Stomach (tissue), 9 donors: ENCODE data around the gene RPRML. TPM values are rescaled to one million over a fixed set of nuclear protein-coding genes. Genes with fewer than 3 reads are reported as not detected.

ENCODE experiments used
- DNase-seq, 2 donors: peaks; one replicate each; pipeline versions ENCODE4 v3.0.0 to v3.0.0-alpha.2; 2013 to 2019
- H3K27ac ChIP-seq, 5 donors: fragments of 200-600 bp in 4 of 5; sonication (generic) in 4 of 5; one replicate each; pipeline ENCODE4 v1.5.1; 2013 to 2019; ENCODE audit warnings: mild to moderate bottlenecking in 1 of 5, moderate library complexity in 1 of 5
- H3K27me3 ChIP-seq, 3 donors: fragments of 200-600 bp; sonication (generic); one replicate each; pipeline ENCODE4 v1.5.1; 2017 to 2019; ENCODE audit warnings: mixed run types in 1 of 3
- H3K36me3 ChIP-seq, 4 donors: fragments of 200-600 bp; sonication (generic); 1 replicate in 3 of 4; 2 replicates in 1 of 4; pipeline ENCODE4 v1.5.1; 2016 to 2019
- H3K4me1 ChIP-seq, 4 donors: fragments of 200-600 bp; sonication (generic); one replicate each; pipeline ENCODE4 v1.5.1; 2016 to 2019
- H3K4me3 ChIP-seq, 4 donors: fragments of 200-600 bp; sonication (generic) in 3 of 4; one replicate each; pipeline ENCODE4 v1.5.1; 2016 to 2019; ENCODE audit warnings: mild to moderate bottlenecking in 1 of 4
- H3K9me3 ChIP-seq, 4 donors: fragments of 200-600 bp; sonication (generic); one replicate each; pipeline ENCODE4 v1.5.1; 2016 to 2019
- EP300 ChIP-seq: sonication (generic); formaldehyde crosslinking; IDR thresholded peaks from one replicate; pipeline ENCODE4 v1.6.1; 2017; ENCODE audit warnings: antibody characterized with exemption
- POLR2A ChIP-seq, 4 donors: fragments of 450-650 bp; IDR thresholded peaks; one replicate each; pipeline ENCODE4 v1.6.1; 2016; ENCODE audit warnings: antibody characterized with exemption in 4 of 4, control low read depth in 2 of 4, mild to moderate bottlenecking in 1 of 4, moderate library complexity in 1 of 4
- POLR2AphosphoS5 ChIP-seq, 3 donors: sonication (generic); formaldehyde crosslinking; IDR thresholded peaks; one replicate each; pipeline ENCODE4 v1.6.1; 2016; ENCODE audit warnings: antibody characterized with exemption in 3 of 3
- WGBS, 5 donors: extraction: QIAGEN DNeasy Blood & Tissue Kit in 3 of 5; methylation state at CpG; one replicate each; pipeline versions ENCODE4 v1.1.5 to v1.1.7; 2013 to 2018; 5-methylcytosine and 5-hydroxymethylcytosine counted together
- intact Hi-C: fragments of 100-400 bp; cut with DNase I; formaldehyde crosslinking; loops from one replicate; pipeline ENCODE4 v1.15.1; 2023; ENCODE audit warnings: low total_unique reads
- polyA plus RNA-seq, 3 donors: library from polyadenylated mRNA; stranded (reverse); fragments of 200-250 nt; gene quantifications; one replicate each; pipeline ENCODE4 v1.2.3, GENCODE V29; 2013
- small RNA-seq, 4 donors: library from RNA; depleted of rRNA; stranded (forward); fragments of <200 nt; gene quantifications; one replicate each; pipeline ENCODE3, GENCODE V24; 2016
- total RNA-seq, 5 donors: library from RNA; depleted of rRNA; stranded (reverse); fragments of >200 nt; gene quantifications; one replicate each; pipeline versions ENCODE4 v1.1.0 to v1.2.3, GENCODE V29; 2014 to 2016
- TF ChIP-seq, protein P1 (sequence below), 7 experiments: fragments of 450-650 bp in 4 of 7; fragments of 200-600 bp in 3 of 7; sonication (generic) in 3 of 7; IDR thresholded peaks; one replicate each; pipeline ENCODE4 v1.5.1; 2016 to 2019; ENCODE audit warnings: antibody characterized with exemption in 7 of 7, control low read depth in 2 of 7, mild to moderate bottlenecking in 1 of 7
- donor health status: healthy with polysubstance abuse.
- donor health status: Bipolar disorder and iron deficiency.
- donor health status: healthy.

Gene RPRML
- total and polyA plus RNA-seq, 8 donors: 0.37 to 2.4 (median 0.40) TPM; not detected in 5

DNA sequence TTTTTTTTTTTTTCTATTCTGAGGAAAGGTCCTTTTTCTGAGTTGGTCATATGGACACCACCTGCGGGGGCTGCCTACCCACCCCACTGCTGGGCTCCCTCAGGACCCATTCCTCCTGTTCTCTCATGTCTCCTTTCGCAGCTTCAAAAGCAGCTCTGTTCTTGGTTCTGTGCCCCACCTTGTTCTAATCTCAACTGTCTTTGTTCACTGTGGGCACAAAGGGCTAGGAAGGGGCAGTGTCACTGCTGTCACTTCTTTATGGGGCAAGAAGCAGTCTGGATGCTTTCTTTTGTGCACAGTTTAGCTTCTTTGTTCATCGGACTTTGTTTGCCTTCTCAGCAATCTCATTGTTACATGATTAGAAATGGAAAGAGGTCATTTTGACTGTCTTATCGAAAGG lies 49.0 kb downstream of the RPRML start:
- intact Hi-C loops: no loop called here
- TF ChIP-seq POLR2AphosphoS5 (IDR thresholded peaks at IDR 0.05) (no peak), POLR2A (IDR thresholded peaks at IDR 0.05) (no peak), EP300 (no peak)
- TF ChIP-seq, protein P1, sequence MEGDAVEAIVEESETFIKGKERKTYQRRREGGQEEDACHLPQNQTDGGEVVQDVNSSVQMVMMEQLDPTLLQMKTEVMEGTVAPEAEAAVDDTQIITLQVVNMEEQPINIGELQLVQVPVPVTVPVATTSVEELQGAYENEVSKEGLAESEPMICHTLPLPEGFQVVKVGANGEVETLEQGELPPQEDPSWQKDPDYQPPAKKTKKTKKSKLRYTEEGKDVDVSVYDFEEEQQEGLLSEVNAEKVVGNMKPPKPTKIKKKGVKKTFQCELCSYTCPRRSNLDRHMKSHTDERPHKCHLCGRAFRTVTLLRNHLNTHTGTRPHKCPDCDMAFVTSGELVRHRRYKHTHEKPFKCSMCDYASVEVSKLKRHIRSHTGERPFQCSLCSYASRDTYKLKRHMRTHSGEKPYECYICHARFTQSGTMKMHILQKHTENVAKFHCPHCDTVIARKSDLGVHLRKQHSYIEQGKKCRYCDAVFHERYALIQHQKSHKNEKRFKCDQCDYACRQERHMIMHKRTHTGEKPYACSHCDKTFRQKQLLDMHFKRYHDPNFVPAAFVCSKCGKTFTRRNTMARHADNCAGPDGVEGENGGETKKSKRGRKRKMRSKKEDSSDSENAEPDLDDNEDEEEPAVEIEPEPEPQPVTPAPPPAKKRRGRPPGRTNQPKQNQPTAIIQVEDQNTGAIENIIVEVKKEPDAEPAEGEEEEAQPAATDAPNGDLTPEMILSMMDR (IDR thresholded peaks at IDR 0.05): no peak
- Histone ChIP-seq H3K4me3 (no peak overlapping the region), H3K36me3 (peaks cover 47 to 62% (median 58%) of the 10 kb centered on the region in 4 donors), H3K9me3 (no peaks in the 10 kb centered on the region), H3K27me3 (no peaks in the 10 kb centered on the region), H3K27ac (no peak overlapping the region), H3K4me1 (peaks cover 5 to 45% (median 34%) of the 10 kb centered on the region in 4 donors)
- DNase-seq: no peak
- WGBS, 5 donors: 73 to 91% (median 78%) methylated on average over 4 of the region's 4 CpGs

DNA sequence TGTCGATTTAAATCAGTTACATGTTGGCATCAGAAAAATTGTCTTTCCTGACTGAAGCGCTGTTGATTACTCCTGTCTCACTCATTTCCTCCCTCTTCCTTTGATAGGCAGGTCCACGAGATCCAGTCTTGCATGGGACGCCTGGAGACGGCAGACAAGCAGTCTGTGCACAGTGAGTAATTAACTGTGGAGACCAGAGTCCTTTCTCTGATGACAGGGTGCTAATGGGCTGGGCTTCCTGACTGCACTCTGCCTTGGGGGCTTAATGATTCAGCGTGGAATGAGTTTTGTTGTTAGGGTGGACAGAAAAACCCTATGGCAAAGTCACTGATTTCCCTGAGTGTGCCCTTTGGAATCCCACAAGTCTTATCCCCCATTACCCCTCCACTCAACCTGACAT lies 49.6 kb downstream of the RPRML start:
- intact Hi-C loops: no loop called here
- Histone ChIP-seq H3K27me3 (no peaks in the 10 kb centered on the region), H3K4me1 (peaks cover 11 to 51% (median 41%) of the 10 kb centered on the region in 4 donors), H3K27ac (no peak overlapping the region), H3K4me3 (no peak overlapping the region), H3K9me3 (no peaks in the 10 kb centered on the region), H3K36me3 (peaks cover 43 to 55% (median 51%) of the 10 kb centered on the region in 4 donors)
- WGBS, 5 donors: 55 to 81% (median 70%) methylated on average over 6 of the region's 6 CpGs
- peak in 1 of 2 donors; percentile 17 for DNase-seq
- TF ChIP-seq POLR2AphosphoS5 (IDR thresholded peaks at IDR 0.05): no peak
- no peak for TF ChIP-seq EP300
- TF ChIP-seq, protein P1 (IDR thresholded peaks at IDR 0.05): no peak

DNA sequence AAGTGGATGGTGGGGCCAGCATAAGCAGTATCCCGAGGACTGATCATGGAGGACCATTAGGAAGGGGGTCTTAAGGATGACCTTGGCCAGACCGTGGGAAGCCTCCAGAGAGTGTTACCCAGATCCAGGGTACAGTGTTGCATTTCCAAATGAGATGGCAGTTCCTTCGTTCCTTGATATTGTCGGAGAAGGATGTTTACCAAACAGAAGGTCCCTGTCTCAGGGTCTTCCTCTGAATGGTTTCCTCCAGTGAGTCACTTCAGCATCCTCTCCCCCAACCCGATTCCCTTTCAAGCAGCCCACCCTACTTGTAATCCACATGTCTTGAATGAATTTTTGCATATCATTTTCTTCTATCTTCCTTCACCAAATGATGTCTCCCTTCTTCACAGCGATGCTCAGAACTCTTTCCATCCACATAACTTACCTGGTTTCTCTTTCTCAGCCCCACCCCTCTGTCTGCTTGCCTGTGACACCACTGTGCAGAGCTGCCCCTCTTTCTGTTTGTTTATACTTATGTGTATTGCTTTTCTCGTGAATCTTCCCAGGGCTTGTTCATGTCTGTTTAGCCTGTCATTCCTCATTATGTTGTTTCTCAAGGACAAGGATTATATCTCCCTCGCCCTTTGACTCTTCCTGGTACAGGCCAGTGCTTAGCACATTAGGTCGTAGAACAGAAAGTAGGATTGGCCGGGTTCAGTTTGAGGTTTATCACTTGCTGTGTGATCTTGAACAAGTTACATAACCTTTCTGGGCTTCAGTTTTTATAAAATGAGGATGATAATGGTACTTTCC lies 50.4 kb downstream of the RPRML start:
- Histone ChIP-seq H3K27me3 (no peaks in the 10 kb centered on the region), H3K36me3 (peaks cover 36 to 48% (median 44%) of the 10 kb centered on the region in 4 donors), H3K4me1 (peaks cover 19 to 59% (median 48%) of the 10 kb centered on the region in 4 donors), H3K27ac (no peak overlapping the region), H3K9me3 (no peaks in the 10 kb centered on the region), H3K4me3 (no peak overlapping the region)
- WGBS, 5 donors: 66 to 76% (median 71%) methylated on average over 10 of the region's 10 CpGs
- intact Hi-C loops: no loop called here
- TF ChIP-seq EP300 (no peak), POLR2A (IDR thresholded peaks at IDR 0.05) (no peak), POLR2AphosphoS5 (IDR thresholded peaks at IDR 0.05) (no peak)
- TF ChIP-seq, protein P1 (IDR thresholded peaks at IDR 0.05): no peak
- no peak for DNase-seq

Small RNAs within 50 kb of the gene (small RNA-seq; reads per million reads assigned to genes)
- gene MIR5089: 0 reads per million in 4 donors

Other genes with a start within 250 kb of the RPRML start
- under 1 TPM in 3 of 5 donors, not detected in 2; 0.14 to 0.55 (median 0.29) TPM for gene WNT3, start 160.6 kb downstream of the RPRML start, total RNA-seq
- under 1 TPM; 0.31 to 0.73 (median 0.37) TPM for gene WNT3, start 160.6 kb downstream of the RPRML start, polyA plus RNA-seq
- not detected for gene WNT9B, start 127.7 kb downstream of the RPRML start, total RNA-seq
- gene WNT9B, start 127.7 kb downstream of the RPRML start, polyA plus RNA-seq: under 1 TPM in 1 of 3 donors, not detected in 2; 0.05 TPM
- gene GOSR2, start 56.1 kb downstream of the RPRML start, total RNA-seq: 10 to 100 TPM; 25.0 to 84.0 (median 42.0) TPM
- 10 to 100 TPM; 15.3 to 24.1 (median 23.0) TPM for gene GOSR2, start 56.1 kb downstream of the RPRML start, polyA plus RNA-seq
- gene CDC27, start 210.0 kb upstream of the RPRML start, total RNA-seq: 100 to 1,000 TPM in 1 of 5 donors, 10 to 100 TPM in 3, 1 to 10 TPM in 1; 3.2 to 104 (median 75.9) TPM
- gene CDC27, start 210.0 kb upstream of the RPRML start, polyA plus RNA-seq: 10 to 100 TPM in 2 of 3 donors, 1 to 10 TPM in 1; 7.7 to 17.7 (median 15.4) TPM
- 1 to 10 TPM in 2 of 5 donors, not detected in 3; 1.7 to 5.7 TPM for gene MYL4, start 230.1 kb upstream of the RPRML start, total RNA-seq
- 1 to 10 TPM in 2 of 3 donors, under 1 TPM in 1; 0.20 to 2.1 (median 1.5) TPM for gene MYL4, start 230.1 kb upstream of the RPRML start, polyA plus RNA-seq